Kidney glomerular epithelial cell (primary cell): ENCODE measurements around the gene COL8A2.
"Not testable (repeated sequence)": the region's sequence is repeated elsewhere in the genome, so short reads cannot be mapped to it uniquely, and the experiment has no call there.

Experiments
- DNase-seq: peaks from one replicate; lab custom pipeline; 2025; lab: John Stamatoyannopoulos, UW

The COL8A2 gene

GRCh38 chr1:36125129-36125991 lies at the start of gene COL8A2:
COL8A2 (minus strand) TSS chr1:36125222; CDS start chr1:36100242, 24,980 bp downstream.
- DNase-seq: no peak

DNA sequence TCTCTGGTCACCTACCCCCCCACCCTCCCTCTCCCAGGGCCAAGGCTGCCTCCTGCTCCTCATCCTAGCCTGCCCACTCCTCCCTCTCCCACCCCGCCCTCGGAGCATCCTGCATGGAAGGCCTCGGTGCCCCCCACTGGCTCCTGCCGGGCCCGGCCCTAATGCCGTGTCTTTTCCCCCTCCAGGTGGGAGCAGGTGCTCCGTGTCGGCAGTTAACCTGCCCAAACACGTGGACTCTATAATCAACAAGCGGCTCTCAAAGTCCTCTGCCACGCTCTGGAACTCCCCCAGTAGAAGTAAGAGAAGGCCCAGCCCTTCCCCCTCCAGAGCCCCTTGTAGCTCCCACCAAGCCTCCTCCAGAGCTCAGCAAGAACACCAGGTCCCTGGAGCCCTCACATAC lies 49.7 kb upstream of the COL8A2 start:
- no peak for DNase-seq

DNA sequence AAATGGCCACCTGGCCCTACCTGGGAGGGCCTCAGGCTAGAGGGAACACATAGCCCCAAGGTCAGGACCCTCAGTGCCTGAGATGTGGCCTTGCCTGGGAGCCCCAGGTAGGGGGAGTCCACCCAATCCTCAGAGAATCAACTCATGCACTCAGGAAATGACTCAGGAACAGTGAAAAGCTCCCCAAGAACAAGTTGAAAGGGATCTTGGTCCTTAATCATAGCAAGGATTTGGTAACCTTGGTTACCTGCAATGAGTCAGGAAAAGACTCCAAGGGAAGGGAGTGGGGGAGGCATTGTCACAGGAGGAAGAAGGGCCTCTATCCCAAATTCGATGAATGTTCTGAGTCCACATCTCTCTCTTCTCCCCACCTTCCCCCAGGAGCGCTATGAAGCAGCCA lies 48.0 kb upstream of the COL8A2 start:
- peak; percentile 57 for DNase-seq

- no peak for DNase-seq
These were observed 47.2 kb upstream of the COL8A2 start for GRCh38 chr1:36172017-36172747.

- no peak for DNase-seq
These were observed 45.8 kb upstream of the COL8A2 start for GRCh38 chr1:36170643-36171412.

GRCh38 chr1:36168514-36168913 lies 43.5 kb upstream of the COL8A2 start:
- no peak for DNase-seq

GRCh38 chr1:36166938-36167905 lies 42.2 kb upstream of the COL8A2 start:
- DNase-seq: no peak

GRCh38 chr1:36166136-36166535 lies 41.1 kb upstream of the COL8A2 start:
- DNase-seq: no peak

DNA sequence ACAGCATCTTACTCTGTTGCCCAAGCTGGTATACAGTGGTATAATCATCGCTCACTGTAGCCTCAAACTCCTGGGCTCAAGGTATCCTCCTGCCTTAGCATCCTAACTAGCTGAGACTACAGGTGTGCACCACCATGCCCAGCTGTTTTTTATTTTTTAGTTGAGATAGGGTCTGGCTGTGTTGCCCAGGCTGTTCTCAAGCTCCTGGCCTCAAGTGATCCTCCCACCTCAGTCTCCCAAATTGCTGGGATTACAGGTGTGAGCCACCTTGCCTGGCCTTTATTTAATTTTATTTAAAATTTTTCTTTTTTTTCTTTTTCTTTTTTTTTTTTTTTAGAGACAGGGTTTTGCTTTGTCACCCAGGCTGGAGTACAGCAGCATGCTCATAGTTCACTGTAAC lies 40.1 kb upstream of the COL8A2 start:
- no peak for DNase-seq

DNA sequence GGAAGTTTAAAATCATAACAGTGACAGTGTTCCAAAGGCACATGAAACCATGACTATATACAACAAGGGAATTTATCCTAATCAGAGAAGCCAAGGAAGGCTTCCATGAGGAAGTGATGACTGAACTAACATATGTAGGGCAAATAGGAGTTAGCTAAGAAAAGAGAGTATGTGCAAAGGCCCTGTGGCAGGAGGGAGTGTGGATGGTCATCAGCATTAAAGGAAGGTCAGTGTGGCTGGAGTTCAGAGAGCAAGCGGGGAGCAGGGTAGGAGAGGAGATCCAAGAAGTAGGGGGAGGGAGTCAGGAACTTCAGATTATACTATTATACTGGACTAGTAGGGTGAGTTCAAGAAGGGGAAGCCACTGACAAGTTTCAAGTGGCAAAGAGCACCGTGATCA lies 39.3 kb upstream of the COL8A2 start:
- no peak for DNase-seq

DNA sequence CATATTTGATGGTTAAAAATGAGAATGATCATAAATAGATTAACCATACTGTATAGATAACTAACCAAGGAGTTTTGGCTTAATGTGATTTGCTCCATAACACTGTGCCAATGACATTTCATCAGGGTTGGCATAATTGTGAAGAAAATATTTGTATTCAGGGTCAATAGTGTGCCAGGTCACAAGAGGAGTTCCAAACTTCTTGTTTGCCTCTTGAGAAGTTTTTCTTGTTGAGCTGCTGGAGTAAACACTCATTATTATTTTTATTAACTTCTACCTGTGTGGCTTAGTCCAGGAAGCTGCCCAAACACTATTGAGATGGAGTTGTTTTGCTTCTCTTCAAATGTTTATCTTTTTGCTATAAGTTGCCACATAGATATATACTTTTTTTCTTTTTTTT lies 38.4 kb upstream of the COL8A2 start:
- DNase-seq: no peak

- DNase-seq: no peak
These were observed 37.7 kb upstream of the COL8A2 start for GRCh38 chr1:36162680-36163239.

- DNase-seq: peak; percentile 63
These were observed 36.9 kb upstream of the COL8A2 start for GRCh38 chr1:36161641-36162531.

- DNase-seq: peak; percentile 37
These were observed 36.0 kb upstream of the COL8A2 start for GRCh38 chr1:36160949-36161485.

- no peak for DNase-seq
These were observed 35.4 kb upstream of the COL8A2 start for GRCh38 chr1:36160388-36160948.

- no peak for DNase-seq
These were observed 34.8 kb upstream of the COL8A2 start for GRCh38 chr1:36159614-36160387.

GRCh38 chr1:36158827-36159252 lies 33.8 kb upstream of the COL8A2 start:
- DNase-seq: not testable (repeated sequence)
